ENCODE results near the gene GRID1. TPM values are rescaled to one million over a fixed set of nuclear protein-coding genes. Genes with fewer than 3 reads are reported as not detected.

The GRID1 gene
- total RNA-seq, 1 experiment from 2014 or later = not detected

- no TSS peak for BruUV-seq (replicated peaks)
- TF ChIP-seq, protein P1, sequence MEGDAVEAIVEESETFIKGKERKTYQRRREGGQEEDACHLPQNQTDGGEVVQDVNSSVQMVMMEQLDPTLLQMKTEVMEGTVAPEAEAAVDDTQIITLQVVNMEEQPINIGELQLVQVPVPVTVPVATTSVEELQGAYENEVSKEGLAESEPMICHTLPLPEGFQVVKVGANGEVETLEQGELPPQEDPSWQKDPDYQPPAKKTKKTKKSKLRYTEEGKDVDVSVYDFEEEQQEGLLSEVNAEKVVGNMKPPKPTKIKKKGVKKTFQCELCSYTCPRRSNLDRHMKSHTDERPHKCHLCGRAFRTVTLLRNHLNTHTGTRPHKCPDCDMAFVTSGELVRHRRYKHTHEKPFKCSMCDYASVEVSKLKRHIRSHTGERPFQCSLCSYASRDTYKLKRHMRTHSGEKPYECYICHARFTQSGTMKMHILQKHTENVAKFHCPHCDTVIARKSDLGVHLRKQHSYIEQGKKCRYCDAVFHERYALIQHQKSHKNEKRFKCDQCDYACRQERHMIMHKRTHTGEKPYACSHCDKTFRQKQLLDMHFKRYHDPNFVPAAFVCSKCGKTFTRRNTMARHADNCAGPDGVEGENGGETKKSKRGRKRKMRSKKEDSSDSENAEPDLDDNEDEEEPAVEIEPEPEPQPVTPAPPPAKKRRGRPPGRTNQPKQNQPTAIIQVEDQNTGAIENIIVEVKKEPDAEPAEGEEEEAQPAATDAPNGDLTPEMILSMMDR (conservative IDR thresholded peaks at IDR 0.05) = no peak
- no peak for TF ChIP-seq EZH2 (IDR thresholded peaks at IDR 0.05; ENCODE audit: low read depth)
Observed at GRCh38 chr10:86130041-86130440, 236.6 kb downstream of the GRID1 start.

DNA sequence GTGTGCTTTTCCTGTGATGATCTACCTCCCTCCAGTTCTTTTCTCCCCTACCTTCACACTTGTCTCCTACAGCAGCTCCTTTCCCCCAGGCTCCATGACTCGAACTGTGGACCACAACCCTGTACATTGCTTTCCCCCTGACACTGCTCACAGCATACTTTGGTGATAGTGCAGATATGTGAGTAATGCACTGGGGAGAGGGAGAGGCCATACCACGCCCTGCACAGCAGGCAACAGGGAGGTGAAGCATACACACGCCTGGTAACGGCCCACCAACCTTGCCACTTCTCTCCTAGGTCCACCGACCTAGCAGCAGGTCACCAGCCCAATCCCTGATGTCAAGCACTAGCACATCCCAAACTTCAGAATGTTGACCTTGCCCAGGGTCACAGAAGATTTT, 238.2 kb downstream of the GRID1 start:
- POLR2A ChIA-PET (ENCODE audit: unreplicated experiment) = no interaction called here
- H3K4me1 ChIP-seq (replicated peaks; ENCODE audit: insufficient read depth) = no peaks in the 10 kb centered on the region
- H3K27ac ChIP-seq = no peak overlapping the region
- TF ChIP-seq, protein P1 (conservative IDR thresholded peaks at IDR 0.05) = no peak
- no peak for TF ChIP-seq EZH2 (IDR thresholded peaks at IDR 0.05; ENCODE audit: low read depth)
- H4K20me1 ChIP-seq (ENCODE audit: insufficient read depth) = no peaks in the 10 kb centered on the region
- H2AFZ ChIP-seq = no peak overlapping the region
- H3F3A ChIP-seq (ENCODE audit: insufficient read depth, low read depth) = no peaks in the 10 kb centered on the region
- H3K9me2 ChIP-seq (ENCODE audit: insufficient read depth) = no peaks in the 10 kb centered on the region
- no peak for DNase-seq
- no peaks in the 10 kb centered on the region for H3K9me3 ChIP-seq (ENCODE audit: insufficient read depth, low read depth)
- no peaks in the 10 kb centered on the region for H3K79me2 ChIP-seq (ENCODE audit: low read depth)
- no peak overlapping the region for H3K4me2 ChIP-seq
- H3K4me3 ChIP-seq = no peak overlapping the region
- intact Hi-C loops (cut with micrococcal nuclease; ENCODE audit: unreplicated experiment) = no loop called here
- BruUV-seq (replicated peaks) = no TSS peak
- H3K27me3 ChIP-seq (ENCODE audit: insufficient read depth, low read depth) = peaks cover 15% of the 10 kb centered on the region
- H3K36me3 ChIP-seq (ENCODE audit: low read depth) = no peaks in the 10 kb centered on the region
- CTCF ChIA-PET = no interaction called here

More at GRCh38 chr10:86130041-86130440, 236.6 kb downstream of the GRID1 start:
- no peaks in the 10 kb centered on the region for H3K9me2 ChIP-seq (ENCODE audit: insufficient read depth)
- no peak overlapping the region for H3K4me3 ChIP-seq
- no peaks in the 10 kb centered on the region for H3K4me1 ChIP-seq (replicated peaks; ENCODE audit: insufficient read depth)
- no peaks in the 10 kb centered on the region for H3K36me3 ChIP-seq (ENCODE audit: low read depth)
- intact Hi-C loops (cut with micrococcal nuclease; ENCODE audit: unreplicated experiment) = no loop called here
- no peak overlapping the region for H2AFZ ChIP-seq
- H3K27me3 ChIP-seq (ENCODE audit: insufficient read depth, low read depth) = peaks cover 13% of the 10 kb centered on the region
- no peaks in the 10 kb centered on the region for H3F3A ChIP-seq (ENCODE audit: insufficient read depth, low read depth)
- CTCF ChIA-PET = no interaction called here
- no peak overlapping the region for H3K27ac ChIP-seq
- H4K20me1 ChIP-seq (ENCODE audit: insufficient read depth) = no peaks in the 10 kb centered on the region
- no peaks in the 10 kb centered on the region for H3K79me2 ChIP-seq (ENCODE audit: low read depth)
- POLR2A ChIA-PET (ENCODE audit: unreplicated experiment) = no interaction called here
- no peaks in the 10 kb centered on the region for H3K9me3 ChIP-seq (ENCODE audit: insufficient read depth, low read depth)
- H3K4me2 ChIP-seq = no peak overlapping the region
- DNase-seq = no peak

DNA sequence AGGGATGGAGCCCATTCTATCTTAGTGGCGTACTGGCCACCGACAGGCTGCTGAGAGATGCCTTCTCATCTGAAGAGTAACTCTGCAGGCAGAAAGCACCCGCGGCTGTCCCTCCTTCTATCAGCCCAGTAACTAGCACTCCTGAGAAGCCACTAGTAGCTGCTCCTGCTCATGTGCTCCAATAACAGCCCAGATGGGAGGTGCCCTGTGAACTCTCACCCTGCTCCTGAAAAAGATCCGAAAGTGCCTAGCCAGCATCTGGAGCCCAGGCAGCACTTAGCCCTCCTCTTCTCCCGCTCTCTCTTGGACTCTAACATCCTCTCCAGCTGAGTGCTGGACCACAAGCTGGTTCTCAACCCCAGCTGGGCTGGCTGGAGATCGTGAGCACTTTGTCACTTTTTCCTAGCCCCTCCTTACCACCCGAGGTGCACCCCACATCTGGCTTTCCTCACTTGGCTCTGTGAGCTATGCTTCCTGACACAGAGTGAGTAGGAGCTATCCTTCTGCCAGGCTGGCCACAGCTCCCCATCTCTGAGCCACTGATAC, 239.2 kb downstream of the GRID1 start:
- Histone ChIP-seq H4K20me1 (ENCODE audit: insufficient read depth) (no peaks in the 10 kb centered on the region), H3K9me3 (ENCODE audit: insufficient read depth, low read depth) (no peaks in the 10 kb centered on the region), H3K9me2 (ENCODE audit: insufficient read depth) (no peaks in the 10 kb centered on the region), H3F3A (ENCODE audit: insufficient read depth, low read depth) (no peaks in the 10 kb centered on the region), H3K4me3 (no peak overlapping the region), H3K27ac (no peak overlapping the region), H3K4me1 (replicated peaks; ENCODE audit: insufficient read depth) (no peaks in the 10 kb centered on the region), H3K4me2 (no peak overlapping the region), H2AFZ (no peak overlapping the region), H3K27me3 (ENCODE audit: insufficient read depth, low read depth) (peaks cover 15% of the 10 kb centered on the region), H3K36me3 (ENCODE audit: low read depth) (no peaks in the 10 kb centered on the region), H3K79me2 (ENCODE audit: low read depth) (no peaks in the 10 kb centered on the region)
- intact Hi-C loops (cut with micrococcal nuclease; ENCODE audit: unreplicated experiment) = no loop called here
- ChIA-PET POLR2A (ENCODE audit: unreplicated experiment) (no interaction called here), CTCF (no interaction called here)
- BruUV-seq (replicated peaks) = no TSS peak
- no peak for TF ChIP-seq EZH2 (IDR thresholded peaks at IDR 0.05; ENCODE audit: low read depth)
- TF ChIP-seq, protein P1 (conservative IDR thresholded peaks at IDR 0.05) = no peak
- DNase-seq = no peak
